Measurements from ENCODE around the gene SMOC1. TPM values are rescaled to one million over a fixed set of nuclear protein-coding genes. Genes with fewer than 3 reads are reported as not detected.

SMOC1 gene
- total and polyA plus RNA-seq, 2 of the 8 experiments (the other 6 are each of a cell fraction or from before 2014, with no cell fraction given) = 1.6 to 2.4 TPM

GRCh38 chr14:70005281-70005805 lies 126.1 kb downstream of the SMOC1 start:
- Histone ChIP-seq H3K23ac (ENCODE audit: insufficient read length) (no peak overlapping the region), H3K9me3 (ENCODE audit: insufficient read depth in 2 of 2, low read depth in 1 of 2, low read length in 1 of 2) (no peaks in the 10 kb centered on the region), H3K14ac (ENCODE audit: insufficient read length) (no peak overlapping the region), H3K4ac (replicated peaks; ENCODE audit: insufficient read length, low read depth, low read length) (no peak overlapping the region), H4K5ac (ENCODE audit: insufficient read length, low read depth, low read length) (no peak overlapping the region), H3K4me2 (ENCODE audit: insufficient read depth in 1 of 2, low read depth in 2 of 2, low read length in 2 of 2) (no peak overlapping the region), H4K91ac (replicated peaks; ENCODE audit: insufficient read length, low read length) (no peak overlapping the region), H3K4me3 (ENCODE audit: extremely low read depth in 1 of 4, insufficient read depth in 2 of 4, low read depth in 3 of 4, low read length in 4 of 4) (no peak overlapping the region), H2BK5ac (ENCODE audit: low read depth, low read length) (no peak overlapping the region), H3K23me2 (ENCODE audit: low read depth, low read length) (no peaks in the 10 kb centered on the region), H2AK5ac (ENCODE audit: low read depth, low read length) (no peak overlapping the region), H2BK12ac (ENCODE audit: low read depth, low read length) (no peak overlapping the region), H3K27me3 (replicated peaks in 1 of 4; ENCODE audit: control insufficient read depth in 3 of 4, extremely low read depth in 1 of 4, insufficient read depth in 3 of 4, low read length in 3 of 4) (no peaks in the 10 kb centered on the region), H4K8ac (ENCODE audit: extremely low read depth, insufficient read depth, low read length) (no peak overlapping the region), H2AFZ (ENCODE audit: low read length) (no peak overlapping the region), H3K18ac (ENCODE audit: extremely low read depth, low read length) (no peak overlapping the region), H3K79me2 (ENCODE audit: control insufficient read depth in 1 of 2, insufficient read depth in 2 of 2, low read length in 2 of 2) (no peaks in the 10 kb centered on the region), H3K36me3 (ENCODE audit: control insufficient read depth in 2 of 4, insufficient read depth in 4 of 4, low read length in 3 of 4) (no peaks in the 10 kb centered on the region), H3K79me1 (ENCODE audit: low read depth, low read length) (no peaks in the 10 kb centered on the region), H2BK20ac (ENCODE audit: low read length) (no peak overlapping the region), H3K27ac (ENCODE audit: low read depth, low read length) (no peak overlapping the region), H4K20me1 (replicated peaks in 1 of 2; ENCODE audit: control insufficient read depth in 1 of 2, insufficient read depth in 2 of 2, low read length in 2 of 2) (no peaks in the 10 kb centered on the region), H2BK15ac (ENCODE audit: low read length) (no peak overlapping the region), H3K9ac (replicated peaks in 1 of 4; ENCODE audit: extremely low read depth in 1 of 4, low read depth in 3 of 4, low read length in 3 of 4) (no peak overlapping the region), H3K56ac (replicated peaks; ENCODE audit: insufficient read length, low read depth, low read length) (no peak overlapping the region), H2BK120ac (replicated peaks; ENCODE audit: low read depth, low read length) (no peak overlapping the region), H3K4me1 (replicated peaks in 1 of 4; ENCODE audit: control insufficient read depth in 3 of 4, insufficient read depth in 4 of 4, low read length in 3 of 4) (peaks cover 0 to 8% (median 5%) of the 10 kb centered on the region in 4 experiments; a peak in 3 of 7 replicates)
- ChIA-PET POLR2A (ENCODE audit: partially characterized antibody) (no interaction called here), CTCF (ENCODE audit: partially characterized antibody) (interaction anchor here (1.0 to 4.0 kb wide), 6 partner anchors 8 to 165 kb away, joined by 4 to 15 read pairs (median 4); partner anchors contain the start of gene SMOC1)
- FAIRE-seq = no peak
- TF ChIP-seq HDAC6 (IDR thresholded peaks at IDR 0.05; ENCODE audit: low read depth, low read length) = no peak
- no peak for TF ChIP-seq ASH2L (IDR thresholded peaks at IDR 0.05; ENCODE audit: low read length)
- TF ChIP-seq POU5F1 (IDR thresholded peaks at IDR 0.05; ENCODE audit: low read depth, low read length) = no peak
- no peak for TF ChIP-seq SRF (IDR thresholded peaks at IDR 0.05; ENCODE audit: low read depth, low read length)
- TF ChIP-seq TBP (IDR thresholded peaks at IDR 0.05; ENCODE audit: low read depth, low read length) = no peak
- no peak for TF ChIP-seq E2F6 (IDR thresholded peaks at IDR 0.05)
- no peak for TF ChIP-seq TEAD4 (IDR thresholded peaks at IDR 0.05; ENCODE audit: low read depth, low read length)
- TF ChIP-seq CHD1 (IDR thresholded peaks at IDR 0.05; ENCODE audit: low read depth, low read length) = no peak
- no peak for TF ChIP-seq TCF12 (IDR thresholded peaks at IDR 0.05; ENCODE audit: low read depth, low read length)
- no peak for TF ChIP-seq KDM4A (IDR thresholded peaks at IDR 0.05; ENCODE audit: low read depth, low read length, severe bottlenecking)
- no peak for TF ChIP-seq CTCF (IDR thresholded peaks at IDR 0.05; ENCODE audit: control extremely low read depth in 1 of 3, insufficient read depth in 1 of 3, low read depth in 1 of 3, low read length in 3 of 3)
- no peak for TF ChIP-seq JUND (IDR thresholded peaks at IDR 0.05; ENCODE audit: low read length)
- no peak for DNase-seq (ENCODE audit: low read depth in 1 of 2, low spot score in 2 of 2)
- WGBS, 2 experiments (ENCODE audit: extremely low coverage in 1 of 2, insufficient coverage in 1 of 2, insufficient read length in 1 of 2, insufficient replicate concordance in 2 of 2, low coverage in 1 of 2, low lambda C conversion rate in 2 of 2, missing lambda C conversion rate in 1 of 2) = 88% methylated on average over 5 of the region's 5 CpGs; no CpG with 5 or more reads in 1 of the 2 experiments

All from H1 (cell line).